Mucosa of gallbladder (tissue), 1 donor: ENCODE data around the gene TMEM115. TPM values are rescaled to one million over a fixed set of nuclear protein-coding genes. Genes with fewer than 3 reads are reported as not detected.
"Not testable (repeated sequence)": the region's sequence is repeated elsewhere in the genome, so short reads cannot be mapped to it uniquely, and the experiment has no call there.

Experiments
- DNase-seq: peaks from one replicate; pipeline ENCODE4 v3.0.0-alpha.2; 2020; ENCODE audit warnings: low spot score
- total RNA-seq: library from RNA; stranded (reverse); gene quantifications from one replicate; pipeline ENCODE4 v1.2.1, GENCODE V29; 2021
- donor health status: DM: no; HTN: no; CAD: no.

The TMEM115 gene
- total RNA-seq, 1 donor from 2014 or later: 57.5 TPM

DNA sequence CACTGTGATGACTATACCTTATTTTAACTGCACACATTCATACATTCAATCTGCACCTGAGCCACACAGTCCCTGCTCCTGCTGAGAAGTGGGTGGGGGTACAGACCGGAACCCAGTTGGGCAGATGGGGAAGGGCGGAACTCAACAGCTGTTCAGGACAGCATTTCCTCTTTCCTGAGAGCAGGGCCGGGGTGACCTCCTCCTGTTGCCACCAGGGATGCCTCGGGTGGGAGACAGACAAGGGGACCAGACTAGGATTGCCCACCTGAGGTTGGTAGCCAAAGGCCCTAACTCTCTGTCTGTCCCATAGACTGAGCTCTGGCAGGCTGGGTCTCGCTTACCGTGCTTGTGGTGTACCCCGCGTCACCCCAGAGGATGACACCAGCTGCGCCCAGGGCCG is 40.7 kb downstream of the TMEM115 start:
- DNase-seq: no peak

DNA sequence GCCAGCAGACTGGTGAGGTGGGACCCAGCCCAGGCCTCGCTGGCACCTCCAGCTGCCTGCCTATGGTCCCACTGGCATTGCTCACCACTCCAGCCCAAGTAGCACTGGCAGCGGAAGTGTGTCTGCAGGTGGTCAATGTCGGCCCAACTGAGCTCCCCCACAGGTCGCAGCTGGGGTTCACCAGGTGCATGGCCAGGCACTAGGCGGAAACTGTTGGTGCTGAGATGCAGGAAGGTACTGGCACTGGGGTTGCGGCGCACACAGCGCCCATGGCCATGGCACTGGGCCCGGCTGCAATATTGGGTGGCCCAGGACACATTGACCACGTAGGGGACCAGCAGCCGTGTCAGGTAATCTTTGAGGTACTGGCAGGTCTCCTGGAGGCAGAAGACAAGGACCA is 41.2 kb downstream of the TMEM115 start:
- no peak for DNase-seq

DNA sequence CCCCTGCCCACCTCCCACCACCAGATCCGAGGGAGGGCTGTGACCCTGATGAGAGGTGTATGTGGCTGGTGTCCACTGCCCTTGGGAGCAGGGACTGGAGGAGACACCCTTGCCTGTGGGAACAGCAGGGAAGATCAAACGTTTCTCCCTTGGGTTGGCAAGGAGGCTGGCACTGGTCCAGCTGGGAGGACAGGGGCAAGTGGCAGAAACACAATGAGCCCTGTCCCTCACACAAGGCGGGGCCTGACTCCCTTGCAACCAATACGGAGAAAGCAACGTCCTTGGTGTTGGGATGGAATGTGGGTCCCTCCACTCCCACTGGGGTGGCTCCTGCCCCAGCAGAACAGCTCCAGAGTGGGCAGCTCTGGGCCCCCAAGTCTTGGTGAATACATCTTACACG is 42.0 kb downstream of the TMEM115 start:
- peak; percentile 60 for DNase-seq

DNA sequence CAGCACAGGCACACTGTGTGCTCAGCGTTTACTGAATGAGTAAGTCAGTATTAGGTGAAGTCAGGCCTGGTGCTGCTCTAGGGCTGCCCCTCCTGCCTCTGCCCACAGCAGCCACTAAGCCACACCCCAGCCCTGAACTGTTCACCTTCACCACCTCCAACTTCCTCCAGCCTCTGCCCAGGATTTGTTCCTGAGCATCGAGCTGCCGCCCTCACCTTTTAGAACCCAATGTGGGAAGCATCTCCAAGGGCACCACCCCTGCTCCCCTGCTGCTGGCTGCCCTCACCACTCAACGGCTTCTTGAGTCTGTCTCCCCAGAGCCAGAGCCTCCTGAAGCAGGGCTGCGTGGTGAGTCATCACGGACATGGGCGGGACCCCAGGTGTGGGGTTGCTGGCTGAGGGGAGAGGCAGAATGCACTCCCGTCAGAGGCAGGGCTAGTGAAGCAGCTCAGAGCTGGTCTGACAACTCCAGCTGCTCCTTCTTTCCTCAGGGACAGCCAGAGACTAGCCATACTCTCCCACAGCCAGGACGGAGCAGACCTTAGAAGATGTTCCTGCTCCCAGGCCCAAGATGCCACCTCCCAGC is 42.6 kb downstream of the TMEM115 start:
- peak; percentile 90 for DNase-seq

DNA sequence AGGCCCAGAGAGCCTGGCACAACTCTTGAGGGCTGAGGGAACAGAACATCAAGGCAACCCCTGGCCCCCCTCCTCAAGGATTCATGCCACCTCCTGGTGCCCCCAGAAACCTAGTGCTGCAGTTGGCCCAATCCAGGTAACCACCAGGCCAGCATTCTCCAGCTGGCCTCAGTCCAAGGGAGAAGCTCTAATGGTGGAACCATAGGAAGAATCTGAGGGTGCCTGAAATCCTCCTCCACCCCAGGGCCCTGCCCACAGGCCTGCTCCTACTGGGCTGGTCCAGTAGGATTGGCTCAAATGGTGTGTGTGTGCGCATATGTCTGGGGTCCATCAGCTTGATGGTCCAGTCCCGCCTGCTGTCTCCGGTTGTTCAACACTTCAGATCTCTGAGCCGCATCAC is 44.5 kb downstream of the TMEM115 start:
- no peak for DNase-seq

DNA sequence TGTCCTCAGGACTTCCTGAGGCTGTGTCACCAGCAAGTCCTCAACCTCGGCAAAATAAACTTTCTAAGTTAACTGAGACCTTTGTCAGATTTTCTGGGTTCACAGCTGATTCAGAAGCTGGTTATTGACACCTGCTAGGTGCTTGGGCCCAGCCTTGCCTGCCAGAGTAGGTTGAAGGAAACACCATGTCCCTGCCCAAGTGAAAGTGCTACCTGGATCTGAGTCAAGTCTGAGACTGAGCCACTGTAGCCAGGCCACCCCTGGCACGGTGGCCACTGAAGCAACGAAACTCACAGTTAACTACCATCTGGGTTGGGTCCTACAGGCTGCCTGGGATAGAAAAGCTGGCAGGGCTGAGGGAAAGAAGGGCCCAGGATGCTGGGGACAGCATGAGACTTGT is 45.0 kb downstream of the TMEM115 start:
- DNase-seq: no peak

DNA sequence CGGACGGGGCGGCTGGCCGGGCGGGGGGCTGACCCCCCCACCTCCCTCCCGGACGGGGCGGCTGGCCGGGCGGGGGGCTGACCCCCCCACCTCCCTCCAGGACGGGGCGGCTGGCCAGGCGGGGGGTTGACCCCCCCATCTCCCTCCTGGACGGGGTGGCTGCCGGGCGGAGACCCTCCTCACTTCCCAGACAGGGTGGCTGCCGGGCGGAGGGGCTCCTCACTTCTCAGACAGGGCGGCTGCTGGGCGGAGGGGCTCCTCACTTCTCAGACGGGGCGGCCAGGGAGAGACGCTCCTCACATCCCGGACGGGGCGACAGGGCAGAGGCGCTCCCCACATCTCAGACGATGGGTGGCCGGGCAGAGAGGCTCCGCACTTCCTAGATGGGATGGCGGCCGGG is 47.3 kb downstream of the TMEM115 start:
- DNase-seq: not testable (repeated sequence)

Other genes with a start within 250 kb of the TMEM115 start
- gene SEMA3F, start 204.2 kb downstream of the TMEM115 start, total RNA-seq: 34.1 TPM
- not detected for gene GNAT1, start 167.9 kb downstream of the TMEM115 start, total RNA-seq
- gene SLC38A3, start 154.2 kb downstream of the TMEM115 start, total RNA-seq: 2.2 TPM
- 261 TPM for gene GNAI2, start 123.3 kb downstream of the TMEM115 start, total RNA-seq
- 87.0 TPM for gene SEMA3B, start 90.4 kb downstream of the TMEM115 start, total RNA-seq
- gene LSMEM2, start 80.4 kb downstream of the TMEM115 start, total RNA-seq: 0.95 TPM
- 74.8 TPM for gene IFRD2, start 67.1 kb downstream of the TMEM115 start, total RNA-seq
- gene HYAL3, start 60.1 kb downstream of the TMEM115 start, total RNA-seq: 7.8 TPM
- 12.7 TPM for gene NAA80, start 60.1 kb downstream of the TMEM115 start, total RNA-seq
- gene HYAL1, start 55.9 kb downstream of the TMEM115 start, total RNA-seq: 82.4 TPM
- gene HYAL2, start 36.8 kb downstream of the TMEM115 start, total RNA-seq: 84.6 TPM
- gene TUSC2, start 31.3 kb downstream of the TMEM115 start, total RNA-seq: 42.5 TPM
- 27.5 TPM for gene RASSF1, start 18.7 kb downstream of the TMEM115 start, total RNA-seq
- gene ZMYND10, start 13.8 kb downstream of the TMEM115 start, total RNA-seq: 2.2 TPM
- 26.7 TPM for gene NPRL2, start 8.7 kb downstream of the TMEM115 start, total RNA-seq
- gene CYB561D2, start 8.7 kb downstream of the TMEM115 start, total RNA-seq: 35.4 TPM
- gene CACNA2D2, start 144.1 kb upstream of the TMEM115 start, total RNA-seq: 1.8 TPM
- 12.3 TPM for gene C3orf18, start 208.2 kb upstream of the TMEM115 start, total RNA-seq
- gene HEMK1, start 210.0 kb upstream of the TMEM115 start, total RNA-seq: 29.3 TPM